Measurements from ENCODE around the gene AMN1.

- no peak for TF ChIP-seq CTCF (conservative IDR thresholded peaks at IDR 0.05; ENCODE audit: low read depth, low read length)
- TF ChIP-seq EZH2 (IDR thresholded peaks at IDR 0.05; ENCODE audit: low read length, unreplicated experiment), result no peak
Observed at GRCh38 chr12:31650918-31651317, 77.9 kb downstream of the AMN1 start.

All from PC-3 (cell line).